ENCODE results near the gene GSTO2. TPM values are rescaled to one million over a fixed set of nuclear protein-coding genes. Genes with fewer than 3 reads are reported as not detected.

The GSTO2 gene
- total RNA-seq, 2 experiments from 2014 or later, result 0.77 to 1.2 TPM

GRCh38 chr10:104250371-104250770, 18.6 kb upstream of the GSTO2 start:
- H3K36me3 ChIP-seq (ENCODE audit: insufficient read depth, low read length), result no peaks in the 10 kb centered on the region
- intact Hi-C loops (cut with DNase I, micrococcal nuclease), result no loop called here
- ChIA-PET CTCF (no interaction called here), POLR2A (no interaction called here)
- Mint-ChIP-seq H3K27ac (no peak overlapping the region), H3K36me3 (ENCODE audit: low read depth) (peaks cover 4% of the 10 kb centered on the region), H3K4me1 (ENCODE audit: low read depth) (peaks cover 14% of the 10 kb centered on the region), H3K9me3 (peaks cover 3% of the 10 kb centered on the region), H3K4me3 (no peak overlapping the region), H3K27me3 (peaks cover 4% of the 10 kb centered on the region)
- H3K4me3 ChIP-seq (ENCODE audit: low read length), result no peak overlapping the region
- peaks cover 9% of the 10 kb centered on the region for H3K4me1 ChIP-seq (ENCODE audit: insufficient read depth, low read length)
- TF ChIP-seq, protein P1, sequence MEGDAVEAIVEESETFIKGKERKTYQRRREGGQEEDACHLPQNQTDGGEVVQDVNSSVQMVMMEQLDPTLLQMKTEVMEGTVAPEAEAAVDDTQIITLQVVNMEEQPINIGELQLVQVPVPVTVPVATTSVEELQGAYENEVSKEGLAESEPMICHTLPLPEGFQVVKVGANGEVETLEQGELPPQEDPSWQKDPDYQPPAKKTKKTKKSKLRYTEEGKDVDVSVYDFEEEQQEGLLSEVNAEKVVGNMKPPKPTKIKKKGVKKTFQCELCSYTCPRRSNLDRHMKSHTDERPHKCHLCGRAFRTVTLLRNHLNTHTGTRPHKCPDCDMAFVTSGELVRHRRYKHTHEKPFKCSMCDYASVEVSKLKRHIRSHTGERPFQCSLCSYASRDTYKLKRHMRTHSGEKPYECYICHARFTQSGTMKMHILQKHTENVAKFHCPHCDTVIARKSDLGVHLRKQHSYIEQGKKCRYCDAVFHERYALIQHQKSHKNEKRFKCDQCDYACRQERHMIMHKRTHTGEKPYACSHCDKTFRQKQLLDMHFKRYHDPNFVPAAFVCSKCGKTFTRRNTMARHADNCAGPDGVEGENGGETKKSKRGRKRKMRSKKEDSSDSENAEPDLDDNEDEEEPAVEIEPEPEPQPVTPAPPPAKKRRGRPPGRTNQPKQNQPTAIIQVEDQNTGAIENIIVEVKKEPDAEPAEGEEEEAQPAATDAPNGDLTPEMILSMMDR (IDR thresholded peaks at IDR 0.05), result no peak
- ATAC-seq (ENCODE audit: poor library complexity) (no peak), DNase-seq (no peak)
- no peak overlapping the region for H3K27ac ChIP-seq (ENCODE audit: low read depth in 1 of 2, low read length in 2 of 2)
- no peaks in the 10 kb centered on the region for H3K9me3 ChIP-seq (ENCODE audit: control insufficient read depth in 1 of 2, insufficient read depth in 1 of 2, low read length in 2 of 2)
- H3K27me3 ChIP-seq (ENCODE audit: control insufficient read depth in 1 of 2, insufficient read depth in 2 of 2, low read length in 2 of 2), result no peaks in the 10 kb centered on the region

DNA sequence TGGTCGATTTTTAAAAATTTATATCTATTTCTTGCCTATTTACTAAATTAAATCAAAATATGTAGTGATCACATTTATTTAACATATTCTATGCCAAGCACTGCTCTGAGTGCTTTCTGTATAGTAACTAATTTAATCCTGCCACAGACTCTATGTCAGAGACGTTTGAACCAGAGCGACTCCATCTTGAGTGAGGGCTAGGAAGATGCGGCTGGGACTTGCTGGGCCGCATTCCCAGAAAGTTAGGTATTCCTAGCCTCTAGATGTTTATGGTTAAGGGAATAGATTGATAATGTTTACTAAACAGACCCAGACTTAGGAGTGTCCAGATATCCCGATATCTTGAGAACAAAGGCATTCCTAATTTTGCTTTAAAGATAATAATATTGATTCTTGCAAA, 17.5 kb upstream of the GSTO2 start:
- H3K36me3 Mint-ChIP-seq (ENCODE audit: low read depth), result peaks cover 14% of the 10 kb centered on the region
- TF ChIP-seq, protein P1 (IDR thresholded peaks at IDR 0.05), result no peak
- ChIA-PET POLR2A (no interaction called here), CTCF (no interaction called here)
- DNase-seq, result no peak
- peaks cover 4% of the 10 kb centered on the region for H3K27me3 Mint-ChIP-seq
- H3K4me3 ChIP-seq (ENCODE audit: low read length), result no peak overlapping the region
- intact Hi-C loops (cut with DNase I, micrococcal nuclease), result no loop called here
- H3K4me3 Mint-ChIP-seq, result peak overlapping the region; percentile 36
- no peak overlapping the region for H3K27ac Mint-ChIP-seq
- peaks cover 25% of the 10 kb centered on the region for H3K4me1 Mint-ChIP-seq (ENCODE audit: low read depth)
- peaks cover 13% of the 10 kb centered on the region for H3K4me1 ChIP-seq (ENCODE audit: insufficient read depth, low read length)
- peaks cover 3% of the 10 kb centered on the region for H3K9me3 Mint-ChIP-seq
- no peaks in the 10 kb centered on the region for H3K36me3 ChIP-seq (ENCODE audit: insufficient read depth, low read length)
- H3K27ac ChIP-seq (ENCODE audit: low read depth in 1 of 2, low read length in 2 of 2), result no peak overlapping the region
- H3K27me3 ChIP-seq (ENCODE audit: control insufficient read depth in 1 of 2, insufficient read depth in 2 of 2, low read length in 2 of 2), result no peaks in the 10 kb centered on the region
- no peak for ATAC-seq (ENCODE audit: poor library complexity)
- no peaks in the 10 kb centered on the region for H3K9me3 ChIP-seq (ENCODE audit: control insufficient read depth in 1 of 2, insufficient read depth in 1 of 2, low read length in 2 of 2)

- Histone ChIP-seq H3K9me3 (ENCODE audit: control insufficient read depth in 1 of 2, insufficient read depth in 1 of 2, low read length in 2 of 2) (no peaks in the 10 kb centered on the region), H3K36me3 (ENCODE audit: insufficient read depth, low read length) (peaks cover 1% of the 10 kb centered on the region), H3K27ac (ENCODE audit: low read depth in 1 of 2, low read length in 2 of 2) (no peak overlapping the region), H3K27me3 (ENCODE audit: control insufficient read depth in 1 of 2, insufficient read depth in 2 of 2, low read length in 2 of 2) (no peaks in the 10 kb centered on the region), H3K4me1 (ENCODE audit: insufficient read depth, low read length) (peaks cover 17% of the 10 kb centered on the region), H3K4me3 (ENCODE audit: low read length) (no peak overlapping the region)
- Mint-ChIP-seq H3K4me1 (ENCODE audit: low read depth) (peaks cover 34% of the 10 kb centered on the region), H3K27me3 (peaks cover 4% of the 10 kb centered on the region), H3K9me3 (no peaks in the 10 kb centered on the region), H3K36me3 (ENCODE audit: low read depth) (peaks cover 23% of the 10 kb centered on the region), H3K4me3 (peak overlapping the region; percentile 3), H3K27ac (no peak overlapping the region)
- ChIA-PET CTCF (no interaction called here), POLR2A (no interaction called here)
- ATAC-seq (ENCODE audit: poor library complexity), result no peak
- TF ChIP-seq, protein P1 (IDR thresholded peaks at IDR 0.05), result no peak
- intact Hi-C loops (cut with DNase I, micrococcal nuclease), result no loop called here
- DNase-seq, result no peak
These were observed 16.6 kb upstream of the GSTO2 start for GRCh38 chr10:104252368-104252767.

Measured in CD4-positive, alpha-beta T cell (primary cell).